Measurements from ENCODE around the gene NCOA4.
A peak's percentile ranks its signal among the peaks of the same experiment; 100 is the strongest.

NCOA4 gene
- long read RNA-seq, transcript NCOA4-204 (10 exons, 3,549 nt), result major isoform, 1,882 of 2,308 reads
- long read RNA-seq, transcript NCOA4-207 (10 exons, 3,489 nt), result minor isoform, 85 of 2,308 reads
- long read RNA-seq, partial matches to known transcripts, result 145 of 2,308 reads
- long read RNA-seq, other reads (novel, unspliced or antisense), result 192 of 2,308 reads

GRCh38 chr10:46030091-46030937 lies at the start of gene NCOA4:
Gene NCOA4, minus strand, starts transcription at chr10:46030623. Its CDS starts 13,943 bp downstream, at chr10:46016680.
- peak within 1 kb of the TSS; percentile 82 for H3K4me3 ChIP-seq (replicated peaks; ENCODE audit: insufficient read depth, low read length)
- TF ChIP-seq POLR2AphosphoS5 (IDR thresholded peaks at IDR 0.05; ENCODE audit: low read depth), result peak; percentile 95
- peak; percentile 61 for TF ChIP-seq REST (IDR thresholded peaks at IDR 0.05; ENCODE audit: insufficient replicate concordance, low read depth)
- no peak for TF ChIP-seq GABPA (IDR thresholded peaks at IDR 0.05; ENCODE audit: low read depth)
- peak; percentile 83 for TF ChIP-seq CTCF (IDR thresholded peaks at IDR 0.05; ENCODE audit: insufficient read depth, low read length)
- TF ChIP-seq SPI1 (IDR thresholded peaks at IDR 0.05; ENCODE audit: borderline replicate concordance, low read depth), result no peak
- peak; percentile 99 for DNase-seq (ENCODE audit: low read depth in 1 of 2, low spot score in 1 of 2)
- H3K27me3 ChIP-seq (ENCODE audit: insufficient read depth, poor library complexity, severe bottlenecking), result no peaks in the 10 kb centered on the region
- H3K27ac ChIP-seq (replicated peaks), result peak within 1 kb of the TSS; percentile 95

GRCh38 chr10:46079831-46080585 lies 49.6 kb upstream of the NCOA4 start:
- peak; percentile 89 to 95 for DNase-seq (ENCODE audit: low read depth in 1 of 2, low spot score in 1 of 2)
- Histone ChIP-seq H3K27me3 (ENCODE audit: insufficient read depth, poor library complexity, severe bottlenecking) (no peaks in the 10 kb centered on the region), H3K27ac (replicated peaks) (peak overlapping the region; percentile 99), H3K4me3 (replicated peaks; ENCODE audit: insufficient read depth, low read length) (no peak overlapping the region)
- TF ChIP-seq GABPA (IDR thresholded peaks at IDR 0.05; ENCODE audit: low read depth), result no peak
- TF ChIP-seq POLR2AphosphoS5 (IDR thresholded peaks at IDR 0.05; ENCODE audit: low read depth), result peak; percentile 91
- TF ChIP-seq SPI1 (IDR thresholded peaks at IDR 0.05; ENCODE audit: borderline replicate concordance, low read depth), result peak; percentile 67; the same call in 1 of the 2 replicates
- no peak for TF ChIP-seq REST (IDR thresholded peaks at IDR 0.05; ENCODE audit: insufficient replicate concordance, low read depth)
- TF ChIP-seq CTCF (IDR thresholded peaks at IDR 0.05; ENCODE audit: insufficient read depth, low read length), result no peak

- peak overlapping the region; percentile 99 for H3K27ac ChIP-seq (replicated peaks)
- no peak overlapping the region for H3K4me3 ChIP-seq (replicated peaks; ENCODE audit: insufficient read depth, low read length)
- no peaks in the 10 kb centered on the region for H3K27me3 ChIP-seq (ENCODE audit: insufficient read depth, poor library complexity, severe bottlenecking)
- DNase-seq (ENCODE audit: low read depth in 1 of 2, low spot score in 1 of 2), result peak in 1 of 2 experiments; percentile 57
- TF ChIP-seq POLR2AphosphoS5 (IDR thresholded peaks at IDR 0.05; ENCODE audit: low read depth) (no peak), SPI1 (IDR thresholded peaks at IDR 0.05; ENCODE audit: borderline replicate concordance, low read depth) (peak; percentile 48; the same call in 1 of the 2 replicates)
Measured at GRCh38 chr10:46077731-46078413, 47.4 kb upstream of the NCOA4 start.

Measured in HL-60 (cell line).